ENCODE results near the gene NT5C2.
"Not testable (repeated sequence)": the region's sequence is repeated elsewhere in the genome, so short reads cannot be mapped to it uniquely, and the experiment has no call there.

The NT5C2 gene

GRCh38 chr10:103202319-103202718 is 9.2 kb upstream of the NT5C2 start:
- no peak for DNase-seq (ENCODE audit: low read depth in 3 of 3, low spot score in 1 of 3)

- no peak for DNase-seq (ENCODE audit: low read depth in 3 of 3, low spot score in 1 of 3)
Measured at GRCh38 chr10:103199488-103199887, 6.4 kb upstream of the NT5C2 start.

- DNase-seq (ENCODE audit: low read depth in 3 of 3, low spot score in 1 of 3), result no peak
Measured at GRCh38 chr10:103198648-103199047, 5.6 kb upstream of the NT5C2 start.

GRCh38 chr10:103197903-103198302 is 4.8 kb upstream of the NT5C2 start:
- DNase-seq (ENCODE audit: low read depth in 3 of 3, low spot score in 1 of 3), result no peak

GRCh38 chr10:103197174-103197573 is 4.1 kb upstream of the NT5C2 start:
- DNase-seq (ENCODE audit: low read depth in 3 of 3, low spot score in 1 of 3), result no peak

- DNase-seq (ENCODE audit: low read depth in 3 of 3, low spot score in 1 of 3), result no peak
Measured at GRCh38 chr10:103196516-103196915, 3.4 kb upstream of the NT5C2 start.

GRCh38 chr10:103193820-103194529 is 903 bp upstream of the NT5C2 start:
- DNase-seq (ENCODE audit: low read depth in 3 of 3, low spot score in 1 of 3), result no peak

GRCh38 chr10:103192451-103193106 is 493 bp downstream of the NT5C2 start:
- peak in 2 of 3 donors; percentile 9 to 37 for DNase-seq (ENCODE audit: low read depth in 3 of 3, low spot score in 1 of 3)

- DNase-seq (ENCODE audit: low read depth in 3 of 3, low spot score in 1 of 3), result no peak
Measured at GRCh38 chr10:103192089-103192450, 1.0 kb downstream of the NT5C2 start.

- DNase-seq (ENCODE audit: low read depth in 3 of 3, low spot score in 1 of 3), result not testable (repeated sequence)
Measured at GRCh38 chr10:103191198-103191597, 1.9 kb downstream of the NT5C2 start.

GRCh38 chr10:103188853-103189252 is 4.2 kb downstream of the NT5C2 start:
- no peak for DNase-seq (ENCODE audit: low read depth in 3 of 3, low spot score in 1 of 3)

- no peak for DNase-seq (ENCODE audit: low read depth in 3 of 3, low spot score in 1 of 3)
Measured at GRCh38 chr10:103186128-103186527, 6.9 kb downstream of the NT5C2 start.

GRCh38 chr10:103184615-103185014 is 8.5 kb downstream of the NT5C2 start:
- DNase-seq (ENCODE audit: low read depth in 3 of 3, low spot score in 1 of 3), result no peak

GRCh38 chr10:103183991-103184451 is 9.1 kb downstream of the NT5C2 start:
- DNase-seq (ENCODE audit: low read depth in 3 of 3, low spot score in 1 of 3), result not testable (repeated sequence)

GRCh38 chr10:103181244-103181643 is 11.8 kb downstream of the NT5C2 start:
- DNase-seq (ENCODE audit: low read depth in 3 of 3, low spot score in 1 of 3), result no peak

- DNase-seq (ENCODE audit: low read depth in 3 of 3, low spot score in 1 of 3), result no peak
Measured at GRCh38 chr10:103180491-103180890, 12.6 kb downstream of the NT5C2 start.

GRCh38 chr10:103177123-103177522 is 15.9 kb downstream of the NT5C2 start:
- DNase-seq (ENCODE audit: low read depth in 3 of 3, low spot score in 1 of 3), result no peak

GRCh38 chr10:103175580-103176285 is 17.3 kb downstream of the NT5C2 start:
- no peak for DNase-seq (ENCODE audit: low read depth in 3 of 3, low spot score in 1 of 3)

- not testable (repeated sequence) for DNase-seq (ENCODE audit: low read depth in 3 of 3, low spot score in 1 of 3)
Measured at GRCh38 chr10:103174324-103174723, 18.7 kb downstream of the NT5C2 start.

GRCh38 chr10:103171278-103171677 is 21.8 kb downstream of the NT5C2 start:
- no peak for DNase-seq (ENCODE audit: low read depth in 3 of 3, low spot score in 1 of 3)

GRCh38 chr10:103168438-103168837 is 24.6 kb downstream of the NT5C2 start:
- no peak for DNase-seq (ENCODE audit: low read depth in 3 of 3, low spot score in 1 of 3)

- not testable (repeated sequence) for DNase-seq (ENCODE audit: low read depth in 3 of 3, low spot score in 1 of 3)
Measured at GRCh38 chr10:103167554-103167953, 25.5 kb downstream of the NT5C2 start.

Measured in stimulated activated CD4-positive, alpha-beta T cell treated with anti-CD3 and anti-CD28 coated beads, TNF-alpha, amount 100 ng/mL, for 1 hour (primary cell).